HuH-7 (cell line): ENCODE measurements around the gene CCDC88C.

Experiments
- DNase-seq: peaks from one replicate; pipeline ENCODE4 v3.0.0; 2011; ENCODE audit warnings: low spot score

The CCDC88C gene

DNA sequence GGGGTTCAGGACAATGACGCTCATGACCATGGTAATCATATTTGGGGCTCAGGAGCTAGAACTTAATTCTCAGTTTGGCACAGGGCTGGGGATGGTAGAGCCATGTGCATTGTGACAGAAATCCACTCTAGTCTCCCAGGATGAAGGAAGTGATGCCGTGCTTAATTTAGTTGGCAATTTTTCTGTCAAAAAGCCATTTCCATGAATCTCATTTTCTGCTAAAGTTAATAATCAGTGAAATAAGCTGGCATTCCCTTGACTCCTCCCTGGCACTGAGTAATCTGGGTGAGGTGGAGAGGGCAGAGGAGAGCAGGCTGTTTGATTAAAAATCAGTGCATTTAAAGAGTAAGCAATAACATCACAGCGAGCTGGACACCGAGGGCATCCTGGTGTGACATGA is 128.2 kb downstream of the CCDC88C start:
- DNase-seq = no peak

DNA sequence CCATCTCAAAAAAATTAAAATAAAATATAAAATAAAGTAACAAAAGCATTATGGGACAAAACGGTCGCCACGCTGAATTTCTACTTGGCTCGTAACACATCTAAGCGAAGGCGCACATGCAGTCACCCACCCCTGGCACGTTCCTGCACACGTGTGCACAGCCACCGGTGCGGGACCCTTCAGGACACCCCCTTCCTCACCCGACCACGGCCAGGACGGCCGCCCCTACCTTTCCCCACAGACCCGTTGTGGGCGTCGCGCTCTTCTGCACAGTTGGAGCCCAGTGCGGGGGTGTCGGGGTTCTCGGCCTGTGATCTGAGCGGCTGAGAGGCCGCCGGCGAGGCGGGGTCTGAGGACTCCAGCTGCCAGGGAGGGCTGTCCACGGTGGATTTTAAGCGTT is 128.7 kb downstream of the CCDC88C start:
- DNase-seq = no peak

DNA sequence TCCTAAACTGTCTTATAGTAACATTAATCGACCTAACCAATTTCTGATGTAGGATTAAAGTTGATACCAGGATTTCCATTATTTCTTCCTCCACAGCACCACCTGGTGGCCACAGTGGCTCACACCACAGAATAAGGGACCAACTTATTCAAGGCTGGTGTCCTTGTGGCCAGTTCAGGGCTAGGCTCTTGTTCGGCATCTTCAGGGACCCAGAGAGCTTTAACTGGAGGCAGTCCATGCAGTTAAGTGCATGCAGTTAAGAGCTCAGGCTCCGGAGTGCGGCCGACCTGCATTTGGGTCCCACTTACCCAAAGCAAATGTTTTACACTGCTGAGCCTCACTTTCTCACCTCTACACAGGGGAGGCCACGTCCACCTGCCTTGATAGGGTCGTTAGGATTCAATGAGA is 131.1 kb downstream of the CCDC88C start:
- DNase-seq = peak; percentile 92

DNA sequence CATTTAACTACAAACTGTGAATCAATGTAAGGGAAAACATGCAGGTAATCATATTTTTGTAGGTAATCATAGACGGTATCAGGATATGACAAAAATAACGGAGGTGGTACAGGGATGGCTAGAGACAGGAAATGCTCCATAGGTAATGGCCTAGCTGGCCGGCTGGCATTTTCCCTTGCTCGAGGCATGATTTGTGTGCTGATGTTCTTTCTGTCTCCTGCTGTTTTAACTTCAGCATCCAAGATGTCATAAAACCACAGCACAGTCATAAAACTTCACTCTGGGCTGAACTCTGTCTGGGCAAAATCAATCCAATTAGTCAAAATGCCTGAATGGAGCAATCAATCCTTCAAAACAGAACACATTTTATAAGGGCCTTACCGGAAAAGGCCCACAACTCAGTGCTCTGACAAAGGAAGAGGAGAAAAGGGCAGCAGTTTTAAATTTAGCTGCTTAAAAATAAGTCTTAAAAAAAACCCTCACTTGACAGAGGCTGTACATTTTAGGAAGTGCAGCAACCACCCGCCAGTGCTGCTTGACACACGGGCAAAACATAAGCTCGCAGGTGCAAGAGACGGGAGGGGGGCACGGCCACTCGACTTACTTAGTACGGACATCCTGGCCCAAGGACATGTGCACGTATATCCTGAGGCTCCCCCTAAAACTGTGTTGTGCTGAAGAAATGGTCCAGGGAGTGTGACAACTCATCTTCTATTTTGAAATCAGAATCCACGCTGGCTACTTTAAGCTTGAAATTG is 132.7 kb downstream of the CCDC88C start:
- DNase-seq = no peak

DNA sequence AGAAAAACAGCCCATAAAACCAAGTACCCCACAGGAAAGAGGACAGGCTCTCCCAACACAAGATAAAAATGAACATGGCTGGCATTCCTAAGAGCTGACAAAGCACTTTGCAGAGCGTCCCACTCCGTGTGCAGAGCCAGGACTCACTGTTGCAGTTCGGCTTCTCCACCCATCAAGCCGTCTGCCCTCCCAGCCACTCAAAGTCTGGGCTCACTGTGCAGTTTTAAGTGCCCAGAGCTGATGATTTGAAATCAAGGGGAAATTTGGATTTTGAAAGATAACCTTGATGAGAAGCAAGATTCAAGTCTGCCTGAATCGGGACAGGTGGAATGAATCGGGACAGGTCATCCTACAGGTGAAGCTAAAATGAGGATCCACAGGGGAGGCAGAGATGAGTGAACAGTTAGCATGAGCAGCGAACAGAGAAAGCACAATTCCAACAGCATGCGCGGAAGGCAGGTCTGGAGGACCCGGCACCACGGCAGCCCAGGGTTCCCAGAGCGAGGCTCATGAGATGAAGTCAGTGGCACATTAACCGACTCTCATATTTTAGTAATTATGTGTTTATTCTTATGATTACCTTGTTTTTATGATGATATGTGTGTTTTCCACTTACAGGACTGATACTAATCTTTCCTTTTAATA is 133.4 kb downstream of the CCDC88C start:
- no peak for DNase-seq

DNA sequence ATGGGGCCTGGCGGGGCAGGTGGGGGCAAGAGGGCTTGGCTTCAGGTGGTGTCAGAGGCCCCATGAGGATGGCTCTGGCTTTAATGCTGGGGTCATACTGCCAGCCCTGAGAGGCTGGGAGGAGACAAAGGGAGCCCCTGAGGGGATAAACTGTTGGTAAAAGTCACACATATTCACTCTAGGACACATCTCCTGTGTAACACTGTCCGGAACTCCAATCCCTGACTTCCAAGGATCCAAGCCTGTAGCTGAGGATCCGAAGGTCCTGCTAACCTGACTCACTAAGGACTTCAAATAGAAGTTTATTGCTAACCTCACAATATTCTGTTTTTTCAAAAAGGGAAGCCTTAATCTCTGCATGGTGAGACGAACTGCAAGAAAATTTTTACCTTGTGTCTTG is 134.0 kb downstream of the CCDC88C start:
- no peak for DNase-seq

DNA sequence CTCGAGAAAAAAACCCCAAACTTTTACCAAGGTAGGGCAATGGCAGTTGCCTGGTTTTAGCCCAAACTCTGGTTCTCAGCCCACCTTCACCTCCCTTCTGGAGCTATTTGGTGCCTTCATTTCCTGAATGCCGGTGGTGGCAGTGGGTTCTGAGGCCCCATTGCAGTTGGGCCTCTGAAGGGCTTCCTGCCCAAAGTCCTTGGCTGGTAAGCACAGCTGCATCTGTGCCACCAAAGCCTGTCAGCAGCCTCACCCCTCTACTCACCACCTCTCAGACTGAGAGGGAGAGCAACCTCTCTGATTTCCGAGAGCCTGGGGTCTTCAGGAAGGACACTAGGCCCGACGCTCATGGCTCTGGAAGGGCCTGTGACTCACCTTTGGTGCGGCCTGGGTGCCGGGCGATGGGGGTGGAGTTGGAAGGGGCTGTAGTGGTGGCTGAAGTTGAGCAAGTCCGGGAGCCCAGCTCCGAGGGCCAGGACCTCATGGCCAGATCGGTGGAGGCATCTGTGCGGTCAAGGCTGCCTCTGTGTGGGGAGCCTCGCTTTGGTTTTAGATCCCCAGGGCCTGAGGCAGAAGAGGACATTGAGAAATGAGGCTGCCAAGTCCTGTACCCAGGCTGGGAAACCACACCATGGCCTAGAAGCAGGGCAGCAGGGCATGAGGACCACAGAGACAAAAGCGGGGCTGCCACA is 134.5 kb downstream of the CCDC88C start:
- no peak for DNase-seq

DNA sequence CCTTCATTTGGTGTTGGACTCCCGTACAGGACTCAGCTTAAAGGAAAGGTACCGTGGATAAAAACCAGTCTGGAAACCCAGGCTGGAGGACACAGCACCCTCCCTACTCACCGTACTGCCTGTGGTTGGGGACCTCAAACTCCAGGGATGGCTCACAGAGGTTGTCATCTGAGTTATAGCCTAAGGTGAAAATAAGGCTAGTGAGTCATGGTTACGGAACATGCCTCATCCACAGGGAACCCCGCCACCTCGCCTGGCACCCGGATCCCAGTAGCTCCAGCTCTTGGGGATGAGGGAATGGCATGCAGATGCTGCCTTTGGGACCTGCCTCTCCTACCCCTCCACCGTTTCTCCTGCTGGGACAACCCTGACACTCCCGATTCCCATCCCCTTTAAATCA is 136.3 kb downstream of the CCDC88C start:
- no peak for DNase-seq

DNA sequence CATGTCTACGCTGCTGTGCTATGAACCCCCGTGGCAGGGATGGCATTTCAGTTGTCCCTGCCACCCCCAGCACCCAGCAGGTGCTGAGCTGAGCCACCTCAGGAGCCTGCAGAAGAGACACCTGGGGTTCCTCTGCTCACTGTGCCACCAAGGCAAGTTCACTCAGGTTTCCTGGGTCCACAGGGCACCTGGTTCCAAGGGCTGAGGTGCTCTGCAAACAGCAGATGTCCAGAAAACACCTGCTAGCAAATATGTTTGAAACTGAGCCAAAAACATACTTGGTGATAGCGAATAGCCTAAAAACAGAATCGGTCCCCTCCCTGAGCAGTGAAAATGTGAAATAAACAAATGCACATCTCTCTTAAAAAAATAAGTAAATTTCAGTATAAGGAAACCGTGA is 137.5 kb downstream of the CCDC88C start:
- DNase-seq = no peak

DNA sequence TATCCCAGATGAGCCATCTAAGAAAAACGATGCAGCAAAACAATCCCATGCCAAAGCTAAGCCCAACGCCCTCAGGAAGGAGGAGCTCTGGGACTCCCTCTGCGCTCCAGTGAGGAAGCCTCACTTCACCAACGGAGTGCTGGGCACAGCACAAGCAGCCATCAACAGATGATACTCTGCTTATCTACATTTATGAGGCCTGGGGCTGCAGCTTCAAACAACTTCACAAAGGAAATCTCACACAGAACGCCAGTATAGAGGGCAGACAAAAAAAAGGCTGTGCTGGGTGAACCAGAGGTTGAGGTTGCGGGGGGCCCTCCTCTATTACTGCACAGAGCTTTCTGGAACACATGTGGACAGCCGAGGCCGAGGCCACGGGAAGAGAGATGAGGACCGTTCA is 138.3 kb downstream of the CCDC88C start:
- no peak for DNase-seq

DNA sequence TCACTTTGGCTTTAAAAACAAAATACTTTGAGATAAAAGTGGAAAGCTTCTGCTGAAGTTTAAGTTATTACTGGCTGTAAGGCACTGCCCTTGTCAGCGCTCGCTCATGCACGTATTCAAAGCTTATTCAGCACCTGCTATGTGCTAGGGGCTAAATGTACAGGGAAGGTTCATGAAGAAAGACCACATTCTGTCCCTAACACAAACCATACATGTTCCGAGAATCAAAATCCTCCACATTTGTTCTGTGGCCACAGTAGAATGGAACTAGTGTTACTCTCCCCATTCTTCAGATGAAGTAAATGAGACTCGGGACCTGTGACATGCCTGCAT is 139.3 kb downstream of the CCDC88C start:
- DNase-seq = no peak

DNA sequence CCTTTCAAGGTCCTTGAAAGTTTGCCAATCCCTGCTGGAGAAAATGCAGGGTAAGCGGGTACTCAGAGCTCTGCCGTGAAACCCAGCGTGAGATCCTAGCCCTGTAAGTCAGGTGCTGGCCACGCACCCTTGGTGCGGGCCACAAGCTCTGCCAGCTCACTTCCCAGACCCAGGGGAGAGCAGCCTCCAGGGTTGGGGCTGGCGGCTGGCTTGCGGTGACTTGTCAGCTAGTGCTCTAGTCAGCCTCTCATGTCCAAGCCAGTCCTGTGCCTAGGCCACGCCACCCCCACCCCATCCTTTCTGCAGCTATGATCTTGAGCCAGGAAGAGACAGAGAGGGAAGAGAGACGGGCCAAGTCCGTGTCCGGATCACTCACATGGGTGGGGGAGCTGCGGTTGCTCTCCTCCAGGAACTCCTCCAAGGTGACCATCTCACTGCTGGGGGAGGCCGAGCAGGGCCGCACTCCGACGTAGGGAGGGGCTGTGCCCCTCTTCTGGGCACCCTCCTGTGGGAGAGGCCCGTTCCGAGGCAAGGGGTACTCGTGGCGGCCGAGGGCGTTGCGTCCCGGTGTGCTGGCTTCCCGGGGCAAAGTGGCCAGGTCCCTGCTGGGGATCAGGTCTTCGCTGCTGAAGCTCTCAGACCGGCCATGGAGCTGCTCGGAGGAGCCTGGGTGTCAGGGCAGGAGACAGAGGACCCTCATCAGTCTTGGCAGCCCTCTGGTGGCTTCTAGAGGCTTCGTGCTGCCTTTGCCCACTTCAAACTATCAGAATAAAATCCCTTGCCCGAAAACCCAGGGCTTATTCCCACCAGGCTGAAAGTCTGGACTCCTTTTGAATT is 139.9 kb downstream of the CCDC88C start:
- no peak for DNase-seq

DNA sequence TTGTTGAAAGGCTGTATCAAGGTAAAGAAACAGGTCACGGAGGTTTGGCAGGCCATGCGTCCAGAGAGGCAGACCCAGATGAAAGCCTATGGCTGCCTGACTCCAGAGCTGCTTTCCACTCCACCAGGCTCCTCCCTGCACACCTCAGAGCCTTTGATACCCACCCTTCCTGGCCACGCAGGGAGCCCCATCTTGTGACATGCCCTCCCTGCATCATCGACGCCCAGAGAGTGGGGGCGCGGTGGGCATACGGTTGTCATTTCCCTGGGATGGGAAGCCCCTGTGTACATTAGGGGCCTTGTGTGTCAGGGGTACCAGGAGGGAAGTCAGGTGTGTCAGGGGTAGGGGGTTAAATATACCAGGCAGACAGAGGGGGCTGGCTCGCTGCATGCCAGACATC is 142.8 kb downstream of the CCDC88C start:
- no peak for DNase-seq

DNA sequence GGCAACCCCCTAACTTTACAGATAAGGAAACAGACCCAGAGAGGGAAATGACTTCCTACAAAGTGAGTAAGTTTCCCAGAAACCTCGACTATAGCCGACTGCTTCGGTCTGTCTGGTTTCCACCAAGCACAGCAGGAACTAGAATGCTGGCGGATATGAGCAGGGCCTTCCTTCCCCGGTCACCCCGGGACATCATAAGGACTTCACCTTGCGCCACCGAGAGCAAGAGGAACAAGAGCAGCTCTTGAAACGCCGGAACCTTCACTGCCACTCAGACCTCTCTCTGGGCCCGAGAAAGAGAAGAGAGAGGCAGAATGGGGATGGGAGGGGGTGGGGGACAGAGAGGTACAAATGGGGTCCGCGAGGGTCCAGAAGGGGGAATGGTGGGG is 143.7 kb downstream of the CCDC88C start:
- no peak for DNase-seq

DNA sequence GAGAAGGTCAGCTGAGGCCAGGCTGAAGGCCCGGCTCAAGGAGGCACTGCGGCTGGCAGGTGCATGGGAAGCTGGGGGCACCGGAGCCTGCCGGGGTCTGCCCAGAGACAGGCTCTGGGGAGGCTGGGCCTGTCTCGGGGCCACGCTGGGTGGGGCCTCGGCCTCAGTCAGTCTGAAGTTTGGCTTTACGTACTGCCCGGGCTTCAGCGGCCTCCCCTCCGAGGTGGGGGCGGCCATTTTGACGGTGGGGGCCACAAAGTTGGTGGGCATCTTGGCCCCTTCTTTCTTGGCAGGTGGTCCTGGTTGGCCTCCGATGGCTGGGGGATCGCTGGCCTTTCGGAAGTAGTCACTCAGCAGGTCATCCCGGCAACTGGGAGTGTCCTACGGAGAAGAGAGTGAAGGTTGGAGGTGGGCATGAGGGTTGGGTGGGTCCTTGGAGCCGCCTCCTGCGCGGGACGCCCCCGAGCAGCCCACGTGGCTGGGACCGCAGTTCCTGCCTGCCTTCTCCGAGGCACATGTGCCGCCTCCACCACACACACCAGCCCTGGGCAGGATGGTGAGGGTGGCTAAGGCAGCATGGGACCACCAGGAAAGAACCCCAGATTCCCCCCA is 144.2 kb downstream of the CCDC88C start:
- DNase-seq = no peak

DNA sequence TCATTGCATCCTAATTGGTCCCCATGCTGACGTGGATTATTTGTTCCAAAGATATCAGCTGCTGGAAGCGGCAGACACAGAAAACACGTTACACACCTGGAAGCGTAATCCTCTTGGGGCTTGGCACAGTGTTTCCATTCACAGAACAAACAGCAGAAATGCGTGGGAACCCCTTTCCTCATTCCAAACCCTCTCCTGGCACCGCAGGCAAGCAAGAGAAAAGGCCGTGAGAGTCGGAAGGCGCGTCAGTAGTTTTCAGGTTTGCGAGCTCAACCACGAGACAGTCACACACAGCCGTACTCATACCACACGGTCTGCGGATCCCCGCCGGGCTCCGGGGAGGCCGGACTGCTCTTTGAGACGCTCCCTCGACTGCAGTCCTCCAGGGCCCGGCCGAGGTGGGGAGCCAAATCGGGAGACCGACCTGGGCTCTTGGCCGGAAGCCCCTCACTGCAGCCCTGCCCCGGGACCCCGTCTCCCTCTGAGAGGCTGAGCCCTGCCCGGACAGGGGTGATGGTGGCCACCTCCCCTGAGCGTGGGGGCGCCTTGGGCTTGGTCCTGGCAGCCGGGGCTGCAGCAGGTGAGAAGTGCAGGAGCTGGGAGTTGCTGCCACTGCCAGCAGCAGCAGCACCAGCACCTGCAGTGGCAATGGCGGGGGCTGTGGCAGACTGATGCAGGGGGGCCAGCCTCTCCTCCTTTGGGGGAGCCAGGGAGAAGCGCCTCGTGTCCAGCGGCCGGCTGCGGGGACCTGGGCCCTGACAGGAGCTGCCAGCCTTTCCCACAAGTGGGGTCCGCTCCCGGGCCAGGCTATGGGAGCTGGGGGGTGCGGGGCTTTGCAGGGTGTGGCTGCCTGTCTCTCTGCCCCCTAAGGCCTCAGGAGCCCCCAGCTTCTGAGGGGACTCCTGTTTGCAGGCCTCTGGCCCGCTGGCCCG is 145.0 kb downstream of the CCDC88C start:
- no peak for DNase-seq

DNA sequence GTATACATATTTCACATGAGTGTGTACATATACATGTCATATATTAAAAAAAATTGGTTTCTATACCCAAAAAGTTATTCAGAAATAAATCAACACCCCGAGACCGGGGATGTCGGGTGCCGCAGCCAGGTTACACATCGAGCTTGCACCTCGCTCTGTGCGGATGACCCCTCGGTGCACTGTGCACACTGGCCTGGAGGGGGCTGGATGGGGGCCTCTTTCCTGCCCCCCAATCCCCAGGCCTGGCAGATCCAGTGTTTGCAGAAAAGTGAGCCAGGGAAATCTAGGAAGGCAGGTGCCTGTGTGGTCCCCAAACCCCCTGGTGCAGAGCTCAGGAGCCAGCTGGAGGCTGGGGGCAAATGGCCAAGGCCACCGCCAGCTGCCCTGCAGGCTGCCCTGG is 146.0 kb downstream of the CCDC88C start:
- DNase-seq = no peak

DNA sequence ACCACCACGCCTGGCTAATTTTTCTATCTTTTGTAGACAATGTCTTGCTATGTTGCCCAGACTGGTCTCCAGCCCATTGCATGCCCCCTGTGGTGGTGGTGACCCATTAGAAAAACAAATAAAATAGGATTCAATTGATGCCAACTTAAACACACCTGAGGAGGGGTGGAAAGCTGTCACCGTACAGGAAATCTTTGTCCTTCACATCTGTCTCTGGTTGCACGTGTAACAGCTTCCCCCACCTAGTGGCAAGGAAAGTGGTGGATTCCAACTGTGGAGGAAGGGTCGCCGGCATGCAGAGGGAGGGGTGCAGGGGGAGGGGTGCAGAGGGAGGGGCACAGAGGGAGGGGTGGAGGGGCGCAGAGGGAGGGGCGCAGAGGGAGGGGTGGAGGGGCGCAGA is 147.0 kb downstream of the CCDC88C start:
- DNase-seq = no peak

DNA sequence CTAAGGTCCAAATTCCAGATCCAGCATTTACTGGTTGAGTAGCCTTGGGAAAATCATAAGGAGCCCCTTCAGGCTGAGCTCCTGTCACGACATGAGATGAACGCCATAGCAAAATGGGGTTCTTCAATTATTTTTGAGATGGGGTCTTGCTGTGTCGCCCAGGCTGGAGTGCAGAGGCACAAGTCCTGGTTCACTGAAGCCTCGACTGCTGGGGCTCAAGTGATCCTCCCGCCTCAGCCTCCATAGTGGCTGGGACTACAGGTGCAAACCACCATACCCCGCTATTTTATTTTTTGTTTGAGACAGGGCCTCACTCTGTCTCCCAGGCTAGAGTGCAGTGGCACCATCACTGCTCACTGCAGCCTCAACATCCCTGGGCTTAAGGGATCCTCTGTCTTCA is 147.4 kb downstream of the CCDC88C start:
- DNase-seq = no peak

DNA sequence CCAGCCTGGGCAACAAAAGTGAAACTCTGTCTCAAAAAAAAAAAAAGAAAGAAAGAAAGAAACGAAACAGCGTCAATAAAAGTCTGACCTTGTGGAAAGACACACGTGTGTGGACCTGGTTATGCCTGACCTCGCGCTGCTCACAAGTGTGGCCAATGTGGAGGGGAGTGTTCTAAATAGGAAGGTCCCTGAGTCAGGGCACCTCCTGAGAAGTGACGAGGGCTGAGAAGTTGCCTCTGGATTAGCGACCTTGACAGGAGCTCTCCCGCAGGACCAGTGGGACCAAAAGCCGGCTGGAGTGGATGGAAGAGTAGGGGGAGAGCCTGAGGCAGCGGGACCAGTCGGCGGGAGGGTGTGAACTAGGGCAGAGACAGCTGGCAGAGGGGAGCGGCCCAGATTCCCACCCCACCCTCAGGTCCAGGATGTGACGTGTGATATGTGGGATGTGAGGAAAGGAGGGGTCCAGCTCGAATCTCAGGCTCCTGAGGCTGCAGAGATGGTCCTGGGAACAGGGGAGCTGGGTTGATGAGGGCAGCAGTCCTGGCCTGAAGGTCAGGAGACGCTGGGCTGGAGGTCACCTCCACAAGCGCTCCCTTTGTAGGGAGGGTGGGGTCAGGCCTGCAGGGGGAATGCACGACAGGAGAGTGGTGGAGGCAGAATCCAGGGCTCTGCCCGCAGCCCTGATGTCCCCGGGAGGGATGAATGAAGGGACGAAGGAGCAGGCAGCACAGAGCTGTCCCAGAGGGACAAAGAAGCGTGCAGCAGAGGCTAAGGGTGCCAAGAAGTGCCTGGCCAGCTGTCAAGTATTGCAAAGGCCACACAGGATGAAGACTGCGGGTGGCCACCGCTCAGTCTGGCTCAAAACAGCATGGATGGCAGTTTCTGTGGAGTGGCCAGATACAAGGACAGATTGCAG is 148.3 kb downstream of the CCDC88C start:
- DNase-seq = no peak
